Measurements from ENCODE around the gene PAPOLA. TPM values are rescaled to one million over a fixed set of nuclear protein-coding genes. Genes with fewer than 3 reads are reported as not detected.

PAPOLA gene
- total RNA-seq, 1 experiment from 2014 or later: 207 TPM

DNA sequence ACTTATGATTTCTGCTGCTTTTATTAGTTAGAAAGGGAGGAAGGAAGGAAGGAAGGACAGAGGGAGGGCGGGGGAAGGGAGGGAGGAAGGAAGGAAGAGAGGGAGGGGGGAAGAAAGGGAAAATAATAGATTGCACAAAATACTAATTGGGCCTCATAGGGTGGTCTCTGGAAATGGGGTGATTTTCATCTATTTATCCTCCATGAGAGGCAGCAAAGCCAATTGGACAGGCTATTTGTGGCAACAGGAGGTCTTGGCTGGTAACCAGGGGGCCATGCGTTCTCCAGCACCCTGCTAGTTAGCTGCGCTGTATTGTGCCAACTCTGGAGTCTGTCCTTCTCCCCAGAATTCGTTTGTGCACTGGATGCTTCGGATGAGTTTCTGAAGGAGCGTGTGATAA lies 24.1 kb upstream of the PAPOLA start:
- no peaks in the 10 kb centered on the region for H3K9me3 Mint-ChIP-seq (ENCODE audit: unreplicated experiment)
- no peaks in the 10 kb centered on the region for H3K9me3 ChIP-seq
- H3K4me3 Mint-ChIP-seq (ENCODE audit: unreplicated experiment): no peak overlapping the region
- intact Hi-C loops (cut with micrococcal nuclease; ENCODE audit: unreplicated experiment): no loop called here
- TF ChIP-seq, protein P1, sequence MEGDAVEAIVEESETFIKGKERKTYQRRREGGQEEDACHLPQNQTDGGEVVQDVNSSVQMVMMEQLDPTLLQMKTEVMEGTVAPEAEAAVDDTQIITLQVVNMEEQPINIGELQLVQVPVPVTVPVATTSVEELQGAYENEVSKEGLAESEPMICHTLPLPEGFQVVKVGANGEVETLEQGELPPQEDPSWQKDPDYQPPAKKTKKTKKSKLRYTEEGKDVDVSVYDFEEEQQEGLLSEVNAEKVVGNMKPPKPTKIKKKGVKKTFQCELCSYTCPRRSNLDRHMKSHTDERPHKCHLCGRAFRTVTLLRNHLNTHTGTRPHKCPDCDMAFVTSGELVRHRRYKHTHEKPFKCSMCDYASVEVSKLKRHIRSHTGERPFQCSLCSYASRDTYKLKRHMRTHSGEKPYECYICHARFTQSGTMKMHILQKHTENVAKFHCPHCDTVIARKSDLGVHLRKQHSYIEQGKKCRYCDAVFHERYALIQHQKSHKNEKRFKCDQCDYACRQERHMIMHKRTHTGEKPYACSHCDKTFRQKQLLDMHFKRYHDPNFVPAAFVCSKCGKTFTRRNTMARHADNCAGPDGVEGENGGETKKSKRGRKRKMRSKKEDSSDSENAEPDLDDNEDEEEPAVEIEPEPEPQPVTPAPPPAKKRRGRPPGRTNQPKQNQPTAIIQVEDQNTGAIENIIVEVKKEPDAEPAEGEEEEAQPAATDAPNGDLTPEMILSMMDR (IDR thresholded peaks at IDR 0.05; ENCODE audit: insufficient read depth in 1 of 2, low read depth in 1 of 2, low read length in 1 of 2, severe bottlenecking in 1 of 2, unreplicated experiment in 1 of 2): no peak
- ChIA-PET POLR2A (no interaction called here), CTCF (no interaction called here)
- H3K27me3 Mint-ChIP-seq (ENCODE audit: insufficient read depth, unreplicated experiment): no peaks in the 10 kb centered on the region
- peaks cover 8% of the 10 kb centered on the region for H3K4me1 Mint-ChIP-seq (ENCODE audit: low read depth, unreplicated experiment)
- BruUV-seq (replicated peaks): no TSS peak
- H3K27me3 ChIP-seq (replicated peaks; ENCODE audit: control insufficient read depth, insufficient read depth, low read length): no peaks in the 10 kb centered on the region
- no peaks in the 10 kb centered on the region for H3K36me3 ChIP-seq (ENCODE audit: control insufficient read depth, insufficient read depth, low read length)
- H3K36me3 Mint-ChIP-seq (ENCODE audit: insufficient read depth, unreplicated experiment): no peaks in the 10 kb centered on the region
- DNase-seq: no peak
- no peak overlapping the region for H3K27ac Mint-ChIP-seq (ENCODE audit: unreplicated experiment)
- H3K4me1 ChIP-seq: peaks cover 14% of the 10 kb centered on the region
- H3K4me3 ChIP-seq (ENCODE audit: low read depth, low read length): no peak overlapping the region

DNA sequence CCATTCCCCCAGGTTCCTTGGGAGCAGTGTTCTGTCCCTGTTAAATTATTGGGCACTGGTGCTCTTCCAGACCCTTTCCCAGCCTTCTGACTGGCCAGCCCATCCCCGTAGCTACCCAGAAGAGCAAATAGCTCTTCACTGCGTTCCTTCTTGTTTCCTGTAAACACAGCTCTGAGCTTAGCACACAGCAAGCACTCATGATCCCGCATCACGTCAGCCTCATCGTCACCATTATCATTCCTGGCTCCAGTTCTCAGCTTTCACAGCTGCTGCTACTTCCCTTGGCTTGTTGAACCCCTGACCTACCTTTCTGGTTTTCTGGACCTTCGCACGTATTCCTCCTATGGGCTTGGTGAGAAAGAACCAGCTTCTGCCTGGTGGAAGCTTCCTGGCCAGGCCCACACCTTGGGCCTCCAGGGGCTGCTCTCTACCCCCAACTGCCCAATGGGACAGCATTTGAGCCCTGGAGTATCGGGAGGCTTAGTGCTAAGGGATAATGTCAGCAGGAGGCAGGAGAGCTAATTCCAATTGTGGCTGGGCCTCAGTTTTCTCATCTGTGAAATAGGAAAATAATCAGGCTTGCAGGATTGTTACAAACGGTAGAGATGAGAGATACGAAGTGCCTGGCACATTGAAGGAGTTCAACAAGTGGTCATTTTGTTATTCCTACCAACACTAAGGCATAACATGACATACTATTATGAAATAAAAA lies 22.6 kb upstream of the PAPOLA start:
- H3K4me1 Mint-ChIP-seq (ENCODE audit: low read depth, unreplicated experiment): no peaks in the 10 kb centered on the region
- no peaks in the 10 kb centered on the region for H3K36me3 ChIP-seq (ENCODE audit: control insufficient read depth, insufficient read depth, low read length)
- no TSS peak for BruUV-seq (replicated peaks)
- DNase-seq: no peak
- H3K4me3 ChIP-seq (ENCODE audit: low read depth, low read length): no peak overlapping the region
- H3K4me3 Mint-ChIP-seq (ENCODE audit: unreplicated experiment): no peak overlapping the region
- H3K36me3 Mint-ChIP-seq (ENCODE audit: insufficient read depth, unreplicated experiment): no peaks in the 10 kb centered on the region
- H3K27ac Mint-ChIP-seq (ENCODE audit: unreplicated experiment): peak overlapping the region; percentile 48
- intact Hi-C loops (cut with micrococcal nuclease; ENCODE audit: unreplicated experiment): no loop called here
- POLR2A ChIA-PET: no interaction called here
- H3K27me3 Mint-ChIP-seq (ENCODE audit: insufficient read depth, unreplicated experiment): no peaks in the 10 kb centered on the region
- H3K9me3 ChIP-seq: no peaks in the 10 kb centered on the region
- CTCF ChIA-PET: no interaction called here
- H3K9me3 Mint-ChIP-seq (ENCODE audit: unreplicated experiment): no peaks in the 10 kb centered on the region
- H3K4me1 ChIP-seq: peaks cover 6% of the 10 kb centered on the region; the same call in 1 of the 2 replicates
- H3K27me3 ChIP-seq (replicated peaks; ENCODE audit: control insufficient read depth, insufficient read depth, low read length): no peaks in the 10 kb centered on the region
- TF ChIP-seq, protein P1 (IDR thresholded peaks at IDR 0.05; ENCODE audit: insufficient read depth in 1 of 2, low read depth in 1 of 2, low read length in 1 of 2, severe bottlenecking in 1 of 2, unreplicated experiment in 1 of 2): no peak

DNA sequence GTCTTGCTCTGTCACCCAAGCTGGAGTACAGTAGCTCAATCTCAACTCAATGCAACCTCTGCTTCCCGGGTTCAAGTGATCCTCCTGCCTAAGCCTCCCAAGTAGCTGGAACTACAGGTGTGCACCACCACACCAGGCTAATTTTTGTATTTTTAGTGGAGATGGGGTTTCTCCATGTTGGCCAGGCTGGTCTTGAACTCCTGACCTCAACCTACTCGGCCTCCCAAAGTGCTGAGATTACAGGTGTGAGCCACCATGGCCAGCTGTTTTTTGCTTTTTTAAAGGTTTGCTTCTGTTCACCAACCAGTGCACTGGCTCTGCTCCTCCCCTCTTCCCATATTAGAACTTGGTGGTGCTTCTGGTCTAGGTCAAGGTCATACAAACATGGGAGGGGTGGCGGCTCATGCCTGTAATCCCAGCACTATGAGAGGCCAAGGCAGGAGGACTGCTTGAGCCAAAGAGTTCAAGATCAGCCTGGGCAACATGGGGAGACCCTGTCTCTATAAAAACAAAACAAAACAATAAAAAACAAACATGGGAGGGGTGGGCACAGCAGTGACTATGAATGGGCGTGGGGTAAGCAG lies 20.4 kb upstream of the PAPOLA start:
- no peak overlapping the region for H3K27ac Mint-ChIP-seq (ENCODE audit: unreplicated experiment)
- POLR2A ChIA-PET: no interaction called here

More for the DNA sequence above, 20.4 kb upstream of the PAPOLA start:
- Histone ChIP-seq H3K27me3 (replicated peaks; ENCODE audit: control insufficient read depth, insufficient read depth, low read length) (no peaks in the 10 kb centered on the region), H3K4me1 (no peaks in the 10 kb centered on the region), H3K4me3 (ENCODE audit: low read depth, low read length) (no peak overlapping the region), H3K36me3 (ENCODE audit: control insufficient read depth, insufficient read depth, low read length) (no peaks in the 10 kb centered on the region), H3K9me3 (no peaks in the 10 kb centered on the region)
- DNase-seq: no peak
- Mint-ChIP-seq H3K9me3 (ENCODE audit: unreplicated experiment) (no peaks in the 10 kb centered on the region), H3K27me3 (ENCODE audit: insufficient read depth, unreplicated experiment) (no peaks in the 10 kb centered on the region), H3K4me1 (ENCODE audit: low read depth, unreplicated experiment) (no peaks in the 10 kb centered on the region), H3K36me3 (ENCODE audit: insufficient read depth, unreplicated experiment) (no peaks in the 10 kb centered on the region), H3K4me3 (ENCODE audit: unreplicated experiment) (no peak overlapping the region)
- BruUV-seq (replicated peaks): no TSS peak
- TF ChIP-seq, protein P1 (IDR thresholded peaks at IDR 0.05; ENCODE audit: insufficient read depth in 1 of 2, low read depth in 1 of 2, low read length in 1 of 2, severe bottlenecking in 1 of 2, unreplicated experiment in 1 of 2): no peak
- intact Hi-C loops (cut with micrococcal nuclease; ENCODE audit: unreplicated experiment): no loop called here
- CTCF ChIA-PET: no interaction called here

Measured in Caco-2 (cell line).